IMR-90 (cell line): ENCODE data around the gene C15orf61. TPM values are rescaled to one million over a fixed set of nuclear protein-coding genes. Genes with fewer than 3 reads are reported as not detected.

Experiments
- ATAC-seq: fragments of 200-7000 bp; cut with Tn5 transposase; 2 replicates; pipeline ENCODE4 v1.9.1; 2020; ENCODE audit warnings: low read depth, mild to moderate bottlenecking, moderate library complexity
- BruUV-seq: library from RNA; stranded (reverse); fragments of 400-500 nt; replicated peaks from 2 replicates; lab custom pipeline; 2021; lab: Mats Ljungman, UMichigan
- CTCF ChIA-PET: fragments of 300-600 bp; formaldehyde crosslinking; extraction: SDS; loops from one replicate; lab custom pipeline; 2021; ENCODE audit warnings: antibody characterized with exemption; lab: Yijun Ruan, JAX
- POLR2A ChIA-PET: fragments of 300-600 bp; sonication (Branson Sonifier 250); formaldehyde crosslinking; loops from one replicate; lab custom pipeline; 2022; ENCODE audit warnings: antibody characterized with exemption; ENCODE audit not compliant: unreplicated experiment; lab: Charles Lee
- DNase-seq: peaks from one replicate; pipeline ENCODE4 v3.0.0; 2013
- H2AFZ ChIP-seq: replicated peaks from 2 replicates; pipeline ENCODE3; 2013; ENCODE audit warnings: low read length, mild to moderate bottlenecking; ENCODE audit not compliant: poor library complexity
- H2AK5ac ChIP-seq: 2 replicates; pipeline ENCODE4 v1.6.1; 2013; ENCODE audit warnings: low read depth, low read length, inconsistent platforms
- H2AK9ac ChIP-seq: replicated peaks from 2 replicates; pipeline ENCODE3; 2013; ENCODE audit warnings: mild to moderate bottlenecking, low read depth, low read length, moderate library complexity; ENCODE audit not compliant: poor library complexity
- H2BK120ac ChIP-seq: 2 replicates; pipeline ENCODE4 v1.6.1; 2013; ENCODE audit warnings: low read depth, low read length, inconsistent platforms
- H2BK15ac ChIP-seq: 3 replicates; pipeline ENCODE4 v1.6.1; 2013; ENCODE audit warnings: low read depth, low read length, inconsistent platforms
- H2BK20ac ChIP-seq: 2 replicates; pipeline ENCODE4 v1.6.1; 2013; ENCODE audit warnings: low read depth, mild to moderate bottlenecking, inconsistent platforms, low read length, moderate library complexity
- H2BK5ac ChIP-seq: 2 replicates; pipeline ENCODE4 v1.6.1; 2013; ENCODE audit warnings: mild to moderate bottlenecking, low read depth, low read length, inconsistent platforms; ENCODE audit not compliant: poor library complexity, severe bottlenecking
- H3K14ac ChIP-seq: replicated peaks from 2 replicates; pipeline ENCODE4 v1.6.1; 2013; ENCODE audit warnings: low read depth, low read length, inconsistent platforms
- H3K18ac ChIP-seq: 2 replicates; pipeline ENCODE4 v1.6.1; 2013; ENCODE audit warnings: low read depth, low read length, control low read depth
- H3K23ac ChIP-seq: 2 replicates; pipeline ENCODE4 v1.6.1; 2013; ENCODE audit warnings: low read depth, low read length, inconsistent platforms
- H3K27ac ChIP-seq: 2 replicates; pipeline ENCODE4 v1.5.1; 2013; ENCODE audit warnings: mild to moderate bottlenecking, control low read depth, low read length; ENCODE audit not compliant: insufficient read depth
- H3K27me3 ChIP-seq: 2 replicates; pipeline ENCODE4 v1.6.1; 2013; ENCODE audit warnings: low read length; ENCODE audit not compliant: control insufficient read depth, insufficient read depth
- H3K36me3 ChIP-seq: 2 replicates; pipeline ENCODE4 v1.6.1; 2013; ENCODE audit warnings: low read length, mixed read lengths; ENCODE audit not compliant: control insufficient read depth, insufficient read depth
- H3K4ac ChIP-seq: 2 replicates; pipeline ENCODE4 v1.6.1; 2013; ENCODE audit warnings: low read depth, low read length, inconsistent platforms
- H3K4me1 ChIP-seq: 2 replicates; pipeline ENCODE4 v1.6.1; 2013; ENCODE audit warnings: low read length, mixed read lengths; ENCODE audit not compliant: control insufficient read depth, insufficient read depth
- H3K4me2 ChIP-seq: 2 replicates; pipeline ENCODE4 v1.6.1; 2013; ENCODE audit warnings: low read depth, mild to moderate bottlenecking, control low read depth, low read length, moderate library complexity
- H3K4me3 ChIP-seq: 2 replicates; pipeline ENCODE4 v1.5.1; 2013; ENCODE audit warnings: low read depth, mild to moderate bottlenecking, control low read depth, low read length, moderate library complexity; ENCODE audit not compliant: insufficient read depth
- H3K56ac ChIP-seq: 2 replicates; pipeline ENCODE4 v1.6.1; 2013; ENCODE audit warnings: low read length, inconsistent platforms; ENCODE audit not compliant: insufficient read depth; ENCODE audit errors: extremely low read depth
- H3K79me1 ChIP-seq, 2 experiments: 2 replicates each; pipeline ENCODE4 v1.6.1; 2013; ENCODE audit warnings: low read length in 2 of 2, inconsistent platforms in 1 of 2, low read depth in 1 of 2
- H3K9ac ChIP-seq: 2 replicates; pipeline ENCODE4 v1.6.1; 2013; ENCODE audit warnings: low read depth, low read length, control low read depth
- H3K9me1 ChIP-seq: 2 replicates; pipeline ENCODE4 v1.6.1; 2013; ENCODE audit warnings: low read length, inconsistent platforms; ENCODE audit not compliant: insufficient read depth
- H3K9me3 ChIP-seq: 2 replicates; pipeline ENCODE4 v1.6.1; 2013; ENCODE audit warnings: low read length; ENCODE audit not compliant: control insufficient read depth, insufficient read depth
- H4K20me1 ChIP-seq: 2 replicates; pipeline ENCODE4 v1.6.1; 2013; ENCODE audit warnings: low read length, inconsistent platforms; ENCODE audit not compliant: insufficient read depth
- H4K5ac ChIP-seq: 2 replicates; pipeline ENCODE4 v1.6.1; 2013; ENCODE audit warnings: mild to moderate bottlenecking, low read depth, low read length, control low read depth
- H4K8ac ChIP-seq, 2 experiments: 2 replicates each; pipeline ENCODE4 v1.6.1; 2013; ENCODE audit warnings: low read depth in 2 of 2, low read length in 2 of 2, control low read depth in 1 of 2, inconsistent platforms in 1 of 2
- H4K91ac ChIP-seq: 2 replicates; pipeline ENCODE4 v1.6.1; 2013; ENCODE audit warnings: low read depth, low read length, inconsistent platforms; ENCODE audit not compliant: insufficient read depth
- BHLHE40 ChIP-seq: fragments of 150-350 bp; IDR thresholded peaks from 2 replicates; pipeline ENCODE4 v1.6.1; 2016; ENCODE audit warnings: mild to moderate bottlenecking, low read depth, low read length
- CEBPB ChIP-seq: IDR thresholded peaks from 2 replicates; pipeline ENCODE4 v1.6.1; 2012; ENCODE audit warnings: low read depth, low read length, improper control_type of control experiment
- CHD1 ChIP-seq: IDR thresholded peaks from 2 replicates; pipeline ENCODE4 v1.6.1; 2012; ENCODE audit warnings: low read depth, low read length, improper control_type of control experiment
- FOS ChIP-seq: fragments of 150-350 bp; IDR thresholded peaks from 2 replicates; pipeline ENCODE4 v1.6.1; 2016; ENCODE audit warnings: low read depth, low read length
- MAFK ChIP-seq: IDR thresholded peaks from 2 replicates; pipeline ENCODE4 v1.6.1; 2012; ENCODE audit warnings: low read depth, low read length, improper control_type of control experiment
- MAZ ChIP-seq: IDR thresholded peaks from 2 replicates; pipeline ENCODE4 v1.6.1; 2012; ENCODE audit warnings: low read depth, mild to moderate bottlenecking, low read length, improper control_type of control experiment, moderate library complexity, borderline replicate concordance
- MXI1 ChIP-seq: IDR thresholded peaks from 2 replicates; pipeline ENCODE4 v1.6.1; 2012; ENCODE audit warnings: low read depth, mild to moderate bottlenecking, low read length, moderate library complexity, borderline replicate concordance
- NFE2L2 ChIP-seq: fragments of 150-350 bp; IDR thresholded peaks from 2 replicates; pipeline ENCODE4 v1.6.1; 2016; ENCODE audit warnings: low read depth, mild to moderate bottlenecking, low read length
- POLR2A ChIP-seq: IDR thresholded peaks from 2 replicates; pipeline ENCODE4 v1.6.1; 2012; ENCODE audit warnings: mild to moderate bottlenecking, low read depth, low read length
- RAD21 ChIP-seq: IDR thresholded peaks from 2 replicates; pipeline ENCODE4 v1.6.1; 2012; ENCODE audit warnings: low read length, improper control_type of control experiment
- RCOR1 ChIP-seq: IDR thresholded peaks from 2 replicates; pipeline ENCODE4 v1.6.1; 2012; ENCODE audit warnings: mild to moderate bottlenecking, low read length, improper control_type of control experiment; ENCODE audit not compliant: insufficient replicate concordance
- RFX5 ChIP-seq: IDR thresholded peaks from 2 replicates; pipeline ENCODE4 v1.8.0; 2012; ENCODE audit warnings: low read depth, mild to moderate bottlenecking, low read length, moderate library complexity
- SMC3 ChIP-seq: fragments of 150-350 bp; IDR thresholded peaks from 2 replicates; pipeline ENCODE4 v1.6.1; 2016; ENCODE audit warnings: low read depth, mild to moderate bottlenecking, antibody characterized with exemption, low read length, moderate library complexity
- WGBS, 2 experiments: methylation state at CpG; one replicate each; pipeline versions ENCODE4 v1.1.5 to v1.1.7; 2013; ENCODE audit warnings: missing lambda C conversion rate in 2 of 2; ENCODE audit not compliant: insufficient read length in 1 of 2; ENCODE audit errors: extremely low coverage in 2 of 2; 5-methylcytosine and 5-hydroxymethylcytosine counted together
- dilution Hi-C: fragments of 300-500 bp; cut with HindIII; formaldehyde crosslinking; loops from one replicate; pipeline ENCODE4 v1.14.3; 2018; ENCODE audit warnings: low sequenced_read_pairs; ENCODE audit not compliant: unreplicated experiment
- in situ Hi-C: fragments of 300-500 bp; cut with MboI; formaldehyde crosslinking; loops from 3 replicates; pipeline ENCODE4 v1.14.3; 2019; ENCODE audit warnings: low sequenced_read_pairs, inconsistent platforms, mixed read lengths
- intact Hi-C: fragments of 100-400 bp; cut with micrococcal nuclease; formaldehyde crosslinking; loops from 2 replicates; pipeline ENCODE4 v1.10.0; 2022
- polyA plus RNA-seq, 3 experiments: library from polyadenylated mRNA; depleted of rRNA; stranded (reverse); fragments of >200 nt; gene quantifications; 2 replicates each; pipeline ENCODE4 v1.2.3, GENCODE V29; 2012; ENCODE audit warnings: low replicate concordance in 1 of 3
- total RNA-seq: library from RNA; depleted of rRNA; stranded (reverse); fragments of >200 nt; gene quantifications from 2 replicates; pipeline ENCODE4 v1.2.3, GENCODE V29; 2012
- TF ChIP-seq, protein P1 (sequence below): fragments of 150-350 bp; IDR thresholded peaks from 2 replicates; pipeline ENCODE4 v1.6.1; 2016; ENCODE audit warnings: low read depth, mild to moderate bottlenecking, low read length, moderate library complexity, borderline replicate concordance
- TF ChIP-seq, protein P2 (sequence below): fragments of 150-350 bp; IDR thresholded peaks from 2 replicates; pipeline ENCODE4 v1.6.1; 2017; ENCODE audit warnings: mild to moderate bottlenecking, antibody characterized with exemption, low read length, low read depth
- TF ChIP-seq, protein P3 (sequence below): conservative IDR thresholded peaks from 2 replicates; pipeline ENCODE4 v1.5.1; 2012; ENCODE audit warnings: mild to moderate bottlenecking, low read depth, low read length, improper control_type of control experiment

Gene C15orf61
- total and polyA plus RNA-seq, 2 of the 4 experiments (the other 2 are of a cell fraction), result 1.4 to 2.5 TPM

DNA sequence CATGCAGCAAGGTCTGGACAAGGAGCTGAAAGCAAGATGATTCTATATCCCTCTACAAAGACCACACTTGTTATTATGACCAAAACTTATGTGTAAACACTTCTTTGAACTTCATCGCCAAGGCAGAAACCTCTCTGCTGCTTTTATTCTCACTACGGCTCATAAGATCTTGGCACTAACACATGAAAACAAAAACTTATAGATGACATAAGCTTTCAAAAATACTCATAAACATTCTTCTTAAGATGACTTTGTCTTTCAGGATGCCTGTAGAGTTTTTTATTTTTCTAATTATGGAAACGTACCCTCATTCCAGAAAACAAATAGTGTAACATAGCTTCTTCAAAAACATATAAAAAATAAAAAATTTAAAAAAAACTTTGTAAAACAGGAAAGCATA, 12.5 kb upstream of the C15orf61 start:
- H4K20me1 ChIP-seq, result no peaks in the 10 kb centered on the region
- H3K9me3 ChIP-seq, result no peaks in the 10 kb centered on the region
- H2AK5ac ChIP-seq, result no peak overlapping the region
- H3K18ac ChIP-seq, result no peak overlapping the region
- no peak overlapping the region for H3K27ac ChIP-seq
- no peaks in the 10 kb centered on the region for H3K79me1 ChIP-seq
- intact Hi-C loops, result no loop called here
- ATAC-seq, result peak; percentile 44
- CTCF ChIA-PET, result no interaction called here
- H3K23ac ChIP-seq, result no peak overlapping the region
- H3K9ac ChIP-seq, result no peak overlapping the region
- peak overlapping the region; percentile 5; the same call in 1 of the 2 replicates for H2BK20ac ChIP-seq
- BruUV-seq, result no TSS peak
- no peak overlapping the region for H2AFZ ChIP-seq
- H3K4me1 ChIP-seq, result peaks cover 7% of the 10 kb centered on the region
- H3K27me3 ChIP-seq, result no peaks in the 10 kb centered on the region
- H3K36me3 ChIP-seq, result no peaks in the 10 kb centered on the region
- dilution Hi-C loops, result no loop called here
- no peak overlapping the region for H3K4me3 ChIP-seq
- H4K91ac ChIP-seq, result no peak overlapping the region
- peak; percentile 61 for DNase-seq
- 21% methylated on average over 2 of the region's 3 CpGs; no CpG with 5 or more reads in 1 of the 2 experiments for WGBS, 2 experiments
- H2BK120ac ChIP-seq, result no peak overlapping the region
- in situ Hi-C loops, result no loop called here
- TF ChIP-seq NFE2L2 (no peak), CHD1 (no peak), POLR2A (no peak), RFX5 (no peak), RCOR1 (no peak), RAD21 (no peak), MAZ (no peak), MXI1 (no peak), SMC3 (no peak), MAFK (no peak), CEBPB (no peak), BHLHE40 (no peak), FOS (no peak)
- TF ChIP-seq, protein P1, sequence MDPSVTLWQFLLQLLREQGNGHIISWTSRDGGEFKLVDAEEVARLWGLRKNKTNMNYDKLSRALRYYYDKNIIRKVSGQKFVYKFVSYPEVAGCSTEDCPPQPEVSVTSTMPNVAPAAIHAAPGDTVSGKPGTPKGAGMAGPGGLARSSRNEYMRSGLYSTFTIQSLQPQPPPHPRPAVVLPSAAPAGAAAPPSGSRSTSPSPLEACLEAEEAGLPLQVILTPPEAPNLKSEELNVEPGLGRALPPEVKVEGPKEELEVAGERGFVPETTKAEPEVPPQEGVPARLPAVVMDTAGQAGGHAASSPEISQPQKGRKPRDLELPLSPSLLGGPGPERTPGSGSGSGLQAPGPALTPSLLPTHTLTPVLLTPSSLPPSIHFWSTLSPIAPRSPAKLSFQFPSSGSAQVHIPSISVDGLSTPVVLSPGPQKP, result no peak
- TF ChIP-seq, protein P2, sequence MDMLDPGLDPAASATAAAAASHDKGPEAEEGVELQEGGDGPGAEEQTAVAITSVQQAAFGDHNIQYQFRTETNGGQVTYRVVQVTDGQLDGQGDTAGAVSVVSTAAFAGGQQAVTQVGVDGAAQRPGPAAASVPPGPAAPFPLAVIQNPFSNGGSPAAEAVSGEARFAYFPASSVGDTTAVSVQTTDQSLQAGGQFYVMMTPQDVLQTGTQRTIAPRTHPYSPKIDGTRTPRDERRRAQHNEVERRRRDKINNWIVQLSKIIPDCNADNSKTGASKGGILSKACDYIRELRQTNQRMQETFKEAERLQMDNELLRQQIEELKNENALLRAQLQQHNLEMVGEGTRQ, result no peak
- TF ChIP-seq, protein P3, sequence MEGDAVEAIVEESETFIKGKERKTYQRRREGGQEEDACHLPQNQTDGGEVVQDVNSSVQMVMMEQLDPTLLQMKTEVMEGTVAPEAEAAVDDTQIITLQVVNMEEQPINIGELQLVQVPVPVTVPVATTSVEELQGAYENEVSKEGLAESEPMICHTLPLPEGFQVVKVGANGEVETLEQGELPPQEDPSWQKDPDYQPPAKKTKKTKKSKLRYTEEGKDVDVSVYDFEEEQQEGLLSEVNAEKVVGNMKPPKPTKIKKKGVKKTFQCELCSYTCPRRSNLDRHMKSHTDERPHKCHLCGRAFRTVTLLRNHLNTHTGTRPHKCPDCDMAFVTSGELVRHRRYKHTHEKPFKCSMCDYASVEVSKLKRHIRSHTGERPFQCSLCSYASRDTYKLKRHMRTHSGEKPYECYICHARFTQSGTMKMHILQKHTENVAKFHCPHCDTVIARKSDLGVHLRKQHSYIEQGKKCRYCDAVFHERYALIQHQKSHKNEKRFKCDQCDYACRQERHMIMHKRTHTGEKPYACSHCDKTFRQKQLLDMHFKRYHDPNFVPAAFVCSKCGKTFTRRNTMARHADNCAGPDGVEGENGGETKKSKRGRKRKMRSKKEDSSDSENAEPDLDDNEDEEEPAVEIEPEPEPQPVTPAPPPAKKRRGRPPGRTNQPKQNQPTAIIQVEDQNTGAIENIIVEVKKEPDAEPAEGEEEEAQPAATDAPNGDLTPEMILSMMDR, result no peak
- H3K56ac ChIP-seq, result no peak overlapping the region; the same call in 1 of the 2 replicates
- H3K14ac ChIP-seq, result no peak overlapping the region
- H2AK9ac ChIP-seq, result no peak overlapping the region
- no peak overlapping the region for H4K5ac ChIP-seq
- peaks cover 2% of the 10 kb centered on the region; the same call in 1 of the 2 replicates for H3K9me1 ChIP-seq
- no peak overlapping the region for H2BK15ac ChIP-seq
- POLR2A ChIA-PET, result interaction anchor here (0.6 kb wide), 1 partner anchor 332 kb away, joined by 7 read pairs; no protein-coding TSS in a partner anchor
- H4K8ac ChIP-seq, result no peak overlapping the region
- no peak overlapping the region for H3K4me2 ChIP-seq
- no peak overlapping the region for H2BK5ac ChIP-seq
- no peak overlapping the region for H3K4ac ChIP-seq
